Panc1 (cell line): ENCODE measurements around the gene GABARAP. TPM values are rescaled to one million over a fixed set of nuclear protein-coding genes. Genes with fewer than 3 reads are reported as not detected.

Source experiments
- ATAC-seq: fragments of 200-7000 bp; cut with Tn5 transposase; 2 replicates; pipeline ENCODE4 v1.9.1; 2020; ENCODE audit warnings: mild to moderate bottlenecking, moderate library complexity
- BruUV-seq: library from RNA; stranded (reverse); fragments of 400-500 nt; replicated peaks from 2 replicates; lab custom pipeline; 2021; lab: Mats Ljungman, UMichigan
- CTCF ChIA-PET: fragments of 300-600 bp; sonication (Branson Sonifier 250); formaldehyde crosslinking; loops from one replicate; lab custom pipeline; 2022; ENCODE audit warnings: antibody characterized with exemption; lab: Charles Lee
- POLR2A ChIA-PET: fragments of 300-600 bp; sonication (Branson Sonifier 250); formaldehyde crosslinking; loops from one replicate; lab custom pipeline; 2022; ENCODE audit warnings: antibody characterized with exemption; lab: Charles Lee
- DNase-seq: peaks from one replicate; pipeline ENCODE4 v3.0.0-alpha.2; 2010; ENCODE audit warnings: low read depth, low spot score
- H3K27ac ChIP-seq: 2 replicates; pipeline ENCODE4 v1.5.1; 2011; ENCODE audit warnings: mild to moderate bottlenecking, low read length, inconsistent platforms
- H3K27me3 ChIP-seq: fragments of 200-500 bp; sonication (Bioruptor generic); 2 replicates; pipeline ENCODE4 v1.6.0; 2014; ENCODE audit warnings: low read length, inconsistent platforms; ENCODE audit not compliant: control insufficient read depth, insufficient read depth
- H3K36me3 ChIP-seq: fragments of 200-500 bp; sonication (Bioruptor generic); 2 replicates; pipeline ENCODE4 v1.5.1; 2014; ENCODE audit warnings: inconsistent platforms, mild to moderate bottlenecking, low read length, moderate library complexity; ENCODE audit not compliant: control insufficient read depth, insufficient read depth
- H3K4me1 ChIP-seq: 2 replicates; pipeline ENCODE4 v1.5.1; 2011; ENCODE audit warnings: inconsistent platforms, mild to moderate bottlenecking, low read length, moderate library complexity; ENCODE audit not compliant: control insufficient read depth, insufficient read depth
- H3K4me3 ChIP-seq, 2 experiments: 2 replicates each; pipeline ENCODE4 v1.5.1; 2011 to 2012; ENCODE audit warnings: low read depth in 2 of 2, low read length in 2 of 2, mild to moderate bottlenecking in 2 of 2, inconsistent platforms in 1 of 2, moderate library complexity in 1 of 2
- H3K9me3 ChIP-seq: fragments of 200-500 bp; sonication (Bioruptor generic); 2 replicates; pipeline ENCODE4 v1.5.1; 2014; ENCODE audit warnings: low read depth, mild to moderate bottlenecking, inconsistent platforms, low read length, moderate library complexity; ENCODE audit not compliant: control insufficient read depth, insufficient read depth
- CTCF ChIP-seq: fragments of 450-650 bp; IDR thresholded peaks from 2 replicates; pipeline ENCODE4 v1.5.1; 2017; ENCODE audit warnings: mild to moderate bottlenecking
- POLR2AphosphoS5 ChIP-seq: IDR thresholded peaks from 2 replicates; pipeline ENCODE4 v1.6.1; 2012; ENCODE audit warnings: mild to moderate bottlenecking, low read depth, low read length, moderate library complexity
- SIN3A ChIP-seq: IDR thresholded peaks from 2 replicates; pipeline ENCODE4 v1.6.1; 2012; ENCODE audit warnings: low read depth, mild to moderate bottlenecking, low read length, moderate library complexity, borderline replicate concordance; ENCODE audit not compliant: insufficient read depth
- TCF7L2 ChIP-seq: IDR thresholded peaks from 2 replicates; pipeline ENCODE4 v1.6.1; 2011; ENCODE audit warnings: mild to moderate bottlenecking, low read depth, low read length, inconsistent platforms
- in situ Hi-C: cut with HindIII; loops from 2 replicates; pipeline ENCODE4 v1.10.0; 2016; ENCODE audit warnings: low sequenced_read_pairs, low pct_unique_long_range_greater_than_20kb
- intact Hi-C: fragments of 100-400 bp; cut with micrococcal nuclease; formaldehyde crosslinking; loops from one replicate; pipeline ENCODE4 v1.10.0; 2022; ENCODE audit not compliant: unreplicated experiment
- total RNA-seq: library from RNA; stranded (reverse); gene quantifications from one replicate; pipeline ENCODE4 v1.2.1, GENCODE V29; 2021; ENCODE audit not compliant: unreplicated experiment
- TF ChIP-seq, protein P1 (sequence below), 2 experiments: IDR thresholded peaks; 2 replicates each; pipeline ENCODE4 v1.6.1; 2011 to 2012; ENCODE audit warnings: low read depth in 2 of 2, control low read depth in 1 of 2, low read length in 1 of 2, mild to moderate bottlenecking in 1 of 2, moderate library complexity in 1 of 2; ENCODE audit not compliant: insufficient read depth in 1 of 2

GABARAP gene
- total RNA-seq, 1 experiment from 2014 or later, result 289 TPM

GRCh38 chr17:7217113-7217987, 24.9 kb downstream of the GABARAP start:
- BruUV-seq, result no TSS peak

More at GRCh38 chr17:7217113-7217987, 24.9 kb downstream of the GABARAP start:
- TF ChIP-seq CTCF (no peak), SIN3A (no peak), POLR2AphosphoS5 (no peak), TCF7L2 (no peak)
- TF ChIP-seq, protein P1, sequence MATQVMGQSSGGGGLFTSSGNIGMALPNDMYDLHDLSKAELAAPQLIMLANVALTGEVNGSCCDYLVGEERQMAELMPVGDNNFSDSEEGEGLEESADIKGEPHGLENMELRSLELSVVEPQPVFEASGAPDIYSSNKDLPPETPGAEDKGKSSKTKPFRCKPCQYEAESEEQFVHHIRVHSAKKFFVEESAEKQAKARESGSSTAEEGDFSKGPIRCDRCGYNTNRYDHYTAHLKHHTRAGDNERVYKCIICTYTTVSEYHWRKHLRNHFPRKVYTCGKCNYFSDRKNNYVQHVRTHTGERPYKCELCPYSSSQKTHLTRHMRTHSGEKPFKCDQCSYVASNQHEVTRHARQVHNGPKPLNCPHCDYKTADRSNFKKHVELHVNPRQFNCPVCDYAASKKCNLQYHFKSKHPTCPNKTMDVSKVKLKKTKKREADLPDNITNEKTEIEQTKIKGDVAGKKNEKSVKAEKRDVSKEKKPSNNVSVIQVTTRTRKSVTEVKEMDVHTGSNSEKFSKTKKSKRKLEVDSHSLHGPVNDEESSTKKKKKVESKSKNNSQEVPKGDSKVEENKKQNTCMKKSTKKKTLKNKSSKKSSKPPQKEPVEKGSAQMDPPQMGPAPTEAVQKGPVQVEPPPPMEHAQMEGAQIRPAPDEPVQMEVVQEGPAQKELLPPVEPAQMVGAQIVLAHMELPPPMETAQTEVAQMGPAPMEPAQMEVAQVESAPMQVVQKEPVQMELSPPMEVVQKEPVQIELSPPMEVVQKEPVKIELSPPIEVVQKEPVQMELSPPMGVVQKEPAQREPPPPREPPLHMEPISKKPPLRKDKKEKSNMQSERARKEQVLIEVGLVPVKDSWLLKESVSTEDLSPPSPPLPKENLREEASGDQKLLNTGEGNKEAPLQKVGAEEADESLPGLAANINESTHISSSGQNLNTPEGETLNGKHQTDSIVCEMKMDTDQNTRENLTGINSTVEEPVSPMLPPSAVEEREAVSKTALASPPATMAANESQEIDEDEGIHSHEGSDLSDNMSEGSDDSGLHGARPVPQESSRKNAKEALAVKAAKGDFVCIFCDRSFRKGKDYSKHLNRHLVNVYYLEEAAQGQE (IDR thresholded peaks at IDR 0.05; ENCODE audit: insufficient read depth in 1 of 2, low read depth in 2 of 2, low read length in 1 of 2), result no peak
- intact Hi-C loops, result no loop called here
- no peaks in the 10 kb centered on the region for H3K27me3 ChIP-seq
- in situ Hi-C loops, result no loop called here
- CTCF ChIA-PET, result interaction anchor here (0.7 kb wide), 1 partner anchor 135 kb away, joined by 3 read pairs; no protein-coding TSS in a partner anchor
- H3K36me3 ChIP-seq, result peaks cover 5% of the 10 kb centered on the region; the same call in 1 of the 2 replicates
- peaks cover 40% of the 10 kb centered on the region for H3K4me1 ChIP-seq
- H3K9me3 ChIP-seq, result no peaks in the 10 kb centered on the region
- POLR2A ChIA-PET, result interaction anchor here (0.5 to 0.7 kb wide), 2 partner anchors 20 to 95 kb away, joined by 4 to 6 read pairs; no protein-coding TSS in a partner anchor
- peak overlapping the region; percentile 53 to 67 for H3K4me3 ChIP-seq
- no peak for DNase-seq
- peak overlapping the region; percentile 95 for H3K27ac ChIP-seq
- no peak for ATAC-seq
